ENCODE measurements around the gene HOXC5.

Gene HOXC5

GRCh38 chr12:54049108-54049507 lies 16.3 kb downstream of the HOXC5 start:
- DNase-seq: no peak

GRCh38 chr12:54050482-54050810 lies 17.6 kb downstream of the HOXC5 start:
- DNase-seq: no peak

DNA sequence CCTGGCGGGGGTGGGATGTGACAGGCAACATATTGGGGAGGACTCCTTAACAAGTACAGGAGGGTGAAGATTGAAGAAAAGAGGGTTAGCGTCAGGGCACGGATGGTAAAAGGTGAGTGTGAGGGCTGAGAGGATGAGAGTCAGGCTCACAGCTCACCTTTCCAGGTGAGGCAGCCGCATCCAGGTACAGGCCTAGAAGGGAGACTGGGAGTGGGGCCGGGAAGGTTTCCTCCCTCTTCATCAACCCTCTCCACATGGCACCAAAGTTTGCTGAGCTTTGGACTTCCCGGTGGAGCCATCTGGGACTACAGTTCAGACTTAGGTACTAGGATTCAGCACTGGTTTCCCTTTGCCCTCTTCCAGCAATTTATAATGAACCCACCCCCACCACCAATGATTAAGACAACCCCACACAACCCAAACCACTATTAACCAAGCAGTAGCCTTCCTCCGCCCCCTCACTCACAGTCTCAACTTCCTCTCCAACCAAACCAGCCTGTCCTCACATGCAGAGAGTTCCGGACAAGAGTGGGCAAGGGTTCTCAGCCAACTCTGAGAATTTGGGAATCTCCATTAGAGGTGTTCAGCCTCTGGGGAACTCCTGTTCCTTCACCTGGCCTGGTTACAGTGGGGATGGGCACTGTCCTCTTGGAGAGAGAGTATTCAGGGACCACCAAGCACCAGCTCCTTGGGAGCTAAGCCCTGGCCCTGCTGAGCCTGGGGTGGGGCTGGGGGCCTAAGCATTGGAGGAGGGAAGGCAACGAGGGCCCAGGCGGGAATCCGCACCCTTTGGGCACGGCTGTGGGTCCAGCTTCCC lies 18.4 kb downstream of the HOXC5 start:
- no peak for DNase-seq

GRCh38 chr12:54051874-54052437 lies 19.1 kb downstream of the HOXC5 start:
- DNase-seq: no peak

- no peak for DNase-seq
Observed at GRCh38 chr12:54052438-54053002, 19.7 kb downstream of the HOXC5 start.

DNA sequence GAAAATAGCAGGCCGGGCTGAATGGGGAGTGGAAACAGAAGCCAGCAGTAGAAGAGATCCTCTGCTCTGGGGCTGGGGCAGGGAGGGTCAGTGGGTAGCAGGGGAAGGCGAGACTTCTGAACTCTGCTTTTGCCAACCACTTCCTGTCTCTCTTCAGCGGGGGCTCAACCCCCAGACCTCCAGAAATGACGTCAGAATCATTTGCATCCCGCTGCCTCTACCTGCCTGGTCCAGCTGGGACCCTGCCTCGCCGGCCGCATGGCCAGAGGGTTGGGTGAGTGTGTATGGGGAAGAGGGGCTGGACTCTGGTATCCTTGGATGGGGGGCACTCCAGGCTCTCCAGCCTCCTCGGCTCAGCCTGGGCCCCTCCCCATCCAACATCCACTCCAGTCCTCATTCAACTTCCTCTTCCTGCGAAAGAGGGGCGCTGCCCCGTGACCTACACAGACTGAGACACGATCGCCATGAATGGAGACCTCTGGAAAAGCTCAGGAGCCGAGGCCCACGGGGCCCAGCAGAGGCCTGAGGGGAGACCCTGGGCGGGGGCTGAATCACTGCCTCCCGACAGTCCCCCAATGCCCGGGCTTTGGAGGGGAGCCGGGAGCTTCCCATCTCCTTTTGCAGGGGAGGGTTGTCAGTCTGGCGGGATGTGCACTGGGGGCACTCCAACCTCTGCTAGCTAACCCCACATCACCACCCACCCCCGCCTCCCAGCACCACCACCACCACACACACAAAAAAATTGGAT lies 20.3 kb downstream of the HOXC5 start:
- no peak for DNase-seq

- DNase-seq: no peak
Observed at GRCh38 chr12:54053751-54054741, 21.2 kb downstream of the HOXC5 start, which contains the start of gene HOXC4. HOXC4 (plus strand) TSS chr12:54053835; CDS start chr12:54053923, 88 bp downstream.

- no peak for DNase-seq
Observed at GRCh38 chr12:54054742-54055194, 21.9 kb downstream of the HOXC5 start.

- no peak for DNase-seq
Observed at GRCh38 chr12:54055552-54055951, 22.7 kb downstream of the HOXC5 start.

- DNase-seq: no peak
Observed at GRCh38 chr12:54056110-54056509, 23.3 kb downstream of the HOXC5 start.

DNA sequence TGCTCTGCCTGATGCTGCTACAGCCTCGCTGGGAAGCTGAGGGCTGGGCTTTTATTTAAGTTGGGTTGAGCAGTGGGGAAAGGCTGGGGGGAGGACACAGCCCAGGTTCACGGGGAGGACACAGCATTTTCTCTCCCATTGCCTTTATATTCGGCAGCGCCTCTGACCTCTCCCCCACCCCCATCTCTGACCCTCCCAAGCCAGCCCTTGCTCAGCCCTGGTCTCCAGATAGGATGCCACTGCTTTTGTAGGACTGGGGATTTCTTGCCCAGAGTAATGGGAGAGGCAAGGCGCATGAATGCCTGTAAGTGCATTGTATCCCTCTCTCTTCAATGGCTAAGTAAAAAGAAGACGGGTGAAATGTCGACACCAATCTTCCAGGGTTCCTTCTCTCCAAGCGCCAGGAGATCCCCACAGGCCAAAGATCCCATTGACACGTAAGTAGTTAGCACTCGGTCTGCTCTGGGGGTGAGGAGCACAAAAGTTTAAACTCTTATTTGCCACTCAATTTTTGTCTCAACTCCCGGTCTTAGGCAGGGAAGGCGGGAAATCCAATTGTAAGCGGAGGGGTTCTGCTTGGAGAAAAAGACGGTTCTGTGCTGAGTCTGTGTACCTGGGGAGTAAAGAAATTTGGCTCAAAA lies 25.4 kb downstream of the HOXC5 start:
- no peak for DNase-seq

- DNase-seq: no peak
Observed at GRCh38 chr12:54059668-54060067, 26.8 kb downstream of the HOXC5 start.

DNA sequence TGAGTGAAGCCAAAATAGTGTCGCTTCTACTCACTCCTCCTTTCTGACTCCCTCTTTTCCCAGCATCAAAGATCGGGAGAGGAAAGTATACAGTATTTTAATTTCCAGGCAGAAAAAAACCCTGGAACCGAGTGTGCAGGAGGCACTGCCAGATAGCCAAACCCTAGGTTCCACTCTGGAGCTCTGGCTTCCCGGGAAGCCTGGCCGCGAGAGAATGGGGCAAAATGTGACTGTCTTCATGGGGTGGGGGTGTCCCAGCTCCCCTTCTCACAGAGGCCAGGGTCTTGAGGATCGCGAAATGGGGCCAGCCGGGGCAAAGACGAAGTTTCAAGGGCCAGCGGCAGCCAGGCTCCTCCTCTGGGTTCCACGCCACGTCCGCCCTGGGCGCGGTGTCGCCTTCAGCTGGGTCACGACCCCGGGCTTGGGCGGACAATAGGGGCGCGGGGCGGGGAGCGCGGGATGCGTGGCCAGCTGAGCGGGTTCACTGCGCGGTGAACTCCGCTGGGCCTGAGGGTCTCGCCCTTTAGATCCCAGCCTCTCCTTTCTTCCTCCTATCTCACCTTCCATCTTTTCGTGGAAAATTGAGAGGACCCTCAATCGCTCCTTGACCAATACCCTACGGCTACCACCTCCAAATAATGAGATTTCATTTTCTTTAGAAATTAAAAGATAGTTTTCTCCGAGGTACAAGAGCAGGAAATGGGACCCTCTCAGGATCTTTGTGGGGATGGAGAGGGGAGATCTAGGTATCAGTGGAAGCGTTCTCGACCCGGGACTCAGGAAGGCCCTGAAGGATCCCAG lies 27.5 kb downstream of the HOXC5 start:
- DNase-seq: no peak

DNA sequence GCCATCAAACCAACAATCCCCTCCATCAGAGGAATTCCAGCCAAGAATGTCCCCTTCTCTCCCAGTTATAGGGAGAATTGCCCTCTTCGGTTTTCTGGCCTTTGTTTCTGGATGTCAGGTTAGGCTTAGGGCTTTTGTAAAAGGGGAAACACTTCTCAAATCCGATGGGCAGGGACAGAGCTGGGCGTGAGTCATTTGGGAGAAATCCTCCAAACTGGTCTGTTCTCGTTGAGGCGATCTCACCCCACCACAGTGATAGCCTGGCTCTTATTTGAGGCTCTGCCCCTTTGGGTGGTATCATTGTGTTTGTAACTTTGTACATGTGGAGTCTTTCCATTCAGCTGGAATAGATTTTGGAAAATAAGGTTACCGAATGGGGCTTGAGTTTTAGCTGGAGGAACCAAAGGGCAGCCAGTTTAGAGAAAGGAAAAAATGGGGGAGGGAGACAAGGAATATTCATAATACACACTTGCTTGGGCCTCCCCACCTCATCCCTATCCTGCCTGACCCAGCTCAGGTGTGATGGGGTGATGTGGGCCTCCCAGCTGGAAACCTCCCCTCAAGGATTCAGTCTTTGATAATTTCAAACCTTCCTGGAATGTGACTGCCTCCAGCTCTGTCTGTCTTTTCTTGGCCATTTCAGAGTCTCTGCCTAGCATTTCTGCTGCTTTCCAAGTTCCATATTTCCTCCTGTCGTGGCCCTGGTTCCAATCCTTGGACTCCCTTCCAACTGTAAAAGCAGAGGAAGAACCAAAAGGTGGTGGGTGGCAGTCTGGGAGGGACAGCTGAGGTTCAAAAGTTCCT lies 28.3 kb downstream of the HOXC5 start:
- no peak for DNase-seq

GRCh38 chr12:54065677-54066076 lies 32.8 kb downstream of the HOXC5 start:
- no peak for DNase-seq

DNA sequence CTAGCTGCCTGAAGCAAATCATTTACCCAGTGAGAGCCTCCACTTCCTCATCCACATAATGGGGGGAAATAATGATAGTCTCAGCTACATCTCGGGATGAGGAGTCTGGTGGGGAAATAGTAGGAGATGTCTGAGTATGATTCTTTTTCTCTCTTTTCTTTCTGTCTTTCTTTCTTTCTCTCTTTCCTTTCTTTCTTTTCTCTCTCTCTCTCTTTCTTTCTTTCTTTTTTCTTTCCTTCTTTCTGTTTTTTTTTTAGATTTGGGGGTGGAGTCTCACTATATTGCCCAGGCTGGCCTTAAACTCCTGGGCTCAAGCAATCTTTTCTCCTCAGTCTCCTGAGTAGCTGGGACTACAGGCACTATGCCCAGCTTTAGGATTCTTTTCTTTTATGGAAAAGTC lies 33.6 kb downstream of the HOXC5 start:
- no peak for DNase-seq

- no peak for DNase-seq
Observed at GRCh38 chr12:54068418-54069070, 35.7 kb downstream of the HOXC5 start.

- DNase-seq: no peak
Observed at GRCh38 chr12:54071942-54072341, 39.1 kb downstream of the HOXC5 start.

GRCh38 chr12:54074308-54074707 lies 41.5 kb downstream of the HOXC5 start:
- DNase-seq: no peak
